ENCODE data around the gene CLK4. TPM values are rescaled to one million over a fixed set of nuclear protein-coding genes. Genes with fewer than 3 reads are reported as not detected.

Gene CLK4
- polyA plus RNA-seq, 4 donors = 54.3 to 72.5 (median 67.3) TPM

DNA sequence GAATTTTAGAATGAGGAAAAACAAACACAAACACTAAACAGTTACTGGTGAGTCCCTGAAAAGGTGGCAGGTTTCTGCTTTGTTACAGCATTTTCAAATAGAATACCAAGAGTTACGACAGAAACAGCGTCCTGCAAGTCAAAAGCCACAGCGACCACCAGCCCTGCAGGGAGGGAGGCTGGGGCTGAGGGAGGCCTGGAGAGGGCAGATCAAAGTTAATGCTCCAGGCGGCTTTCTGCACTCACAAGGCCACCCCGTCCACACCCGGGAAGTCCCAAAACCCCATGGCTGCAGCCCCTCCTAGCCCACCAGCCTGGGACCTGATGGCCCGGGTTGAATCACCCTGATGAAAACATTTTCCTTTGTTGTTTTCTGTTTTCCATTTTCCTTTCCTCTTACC is 65.9 kb downstream of the CLK4 start:
- no peak for DNase-seq (ENCODE audit: low read depth in 4 of 4, low spot score in 2 of 4)

DNA sequence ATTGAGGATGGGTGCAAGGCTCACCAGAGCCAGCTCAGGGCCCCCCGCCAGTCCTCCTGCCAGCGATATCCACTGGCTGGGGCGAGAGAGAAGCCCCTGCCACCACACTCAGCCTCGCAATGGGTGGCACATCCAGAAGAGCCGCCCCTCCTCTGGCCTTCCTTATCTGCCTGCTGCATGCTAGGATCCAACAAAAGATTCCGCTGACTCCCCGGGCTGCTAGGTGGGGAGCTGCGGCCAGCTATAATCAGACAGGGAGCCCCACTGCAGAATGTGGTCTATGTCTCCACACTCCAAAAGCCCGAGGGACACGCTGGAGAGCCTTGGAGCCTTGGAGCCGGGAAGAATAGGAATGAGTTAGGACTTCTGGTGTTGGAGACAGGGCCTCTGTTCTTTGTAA is 69.4 kb downstream of the CLK4 start:
- DNase-seq (ENCODE audit: low read depth in 4 of 4, low spot score in 2 of 4) = no peak

DNA sequence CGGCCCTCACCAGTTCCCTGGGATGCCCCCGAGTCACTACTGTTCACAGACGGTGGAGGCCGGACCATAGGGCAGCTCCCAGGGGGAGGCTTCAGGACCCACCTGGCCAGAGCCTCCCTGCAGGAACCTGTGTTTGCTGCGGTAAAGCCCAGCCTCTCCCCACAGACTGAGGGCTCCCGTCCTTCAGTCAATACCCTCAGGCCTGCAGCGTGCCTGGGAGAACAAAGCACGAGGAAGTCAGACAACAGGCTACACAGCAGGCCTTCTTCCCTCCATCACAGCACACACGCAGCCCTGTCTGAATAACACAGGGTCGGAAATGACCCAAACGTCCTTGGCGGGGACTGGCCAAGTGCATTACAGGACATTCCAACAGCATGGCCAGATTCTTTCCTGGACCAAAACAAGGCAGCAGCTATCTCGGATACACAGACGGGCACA is 71.1 kb downstream of the CLK4 start:
- no peak for DNase-seq (ENCODE audit: low read depth in 4 of 4, low spot score in 2 of 4)

DNA sequence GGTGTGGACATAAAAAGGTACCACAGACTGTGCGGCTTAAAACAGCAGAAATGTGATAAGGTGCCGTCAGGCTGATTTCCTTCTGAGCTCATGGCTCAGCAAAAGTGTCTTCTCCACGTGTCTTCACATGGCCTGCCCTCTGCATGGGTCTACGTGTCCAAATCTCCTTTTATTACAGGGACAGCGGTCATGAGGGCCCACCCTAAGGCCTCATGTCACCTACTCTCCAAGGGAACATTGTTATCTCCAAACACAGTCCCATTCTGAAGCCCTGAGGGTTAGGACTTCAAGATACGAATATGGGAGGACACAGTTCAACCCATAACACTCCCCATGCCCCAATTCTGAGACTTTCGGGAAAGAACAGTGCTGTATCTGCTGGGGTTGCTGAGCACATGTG is 71.8 kb downstream of the CLK4 start:
- DNase-seq (ENCODE audit: low read depth in 4 of 4, low spot score in 2 of 4) = no peak

DNA sequence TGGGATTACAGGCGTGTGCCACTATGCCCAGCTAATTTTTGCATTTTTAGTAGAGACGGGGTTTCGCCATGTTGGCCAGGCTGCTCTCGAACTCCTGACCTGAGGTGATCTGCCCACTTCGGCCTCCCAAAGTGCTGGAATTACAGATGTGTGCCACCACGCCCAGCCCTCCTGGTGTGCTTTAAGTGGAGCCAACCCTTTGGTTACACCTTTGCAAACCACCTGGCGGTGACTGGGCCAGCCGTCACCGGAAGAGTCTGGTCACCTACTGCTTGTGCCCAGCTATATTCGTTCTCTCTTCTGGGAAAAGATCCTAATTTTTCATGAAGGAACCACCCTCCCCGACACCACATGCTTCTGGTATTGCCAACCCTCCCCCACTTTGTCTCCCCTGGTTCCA is 72.5 kb downstream of the CLK4 start:
- no peak for DNase-seq (ENCODE audit: low read depth in 4 of 4, low spot score in 2 of 4)

DNA sequence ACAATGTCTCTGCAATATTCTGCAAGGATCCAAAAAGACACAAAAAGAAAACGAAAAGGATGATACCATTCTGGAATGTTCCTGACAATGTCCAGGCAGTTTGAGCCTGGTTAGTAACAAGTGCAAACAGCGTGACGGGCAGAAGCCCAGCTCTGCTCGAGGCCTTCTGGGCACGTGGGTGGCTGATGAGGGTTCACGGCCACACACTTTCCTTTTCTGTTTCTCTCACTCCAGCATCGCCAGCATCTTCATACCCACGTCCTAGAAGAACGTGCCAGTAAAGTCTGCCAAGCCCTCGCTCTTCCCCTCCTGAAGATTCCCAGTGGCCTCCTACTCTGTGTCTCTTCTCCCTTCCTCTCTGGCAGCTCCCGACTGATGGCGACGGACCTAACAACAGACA is 73.3 kb downstream of the CLK4 start:
- no peak for DNase-seq (ENCODE audit: low read depth in 4 of 4, low spot score in 2 of 4)

Other genes with a start within 250 kb of the CLK4 start
- gene COL23A1, start 36.7 kb downstream of the CLK4 start, polyA plus RNA-seq (ENCODE audit: insufficient read length in 4 of 4) = 1 to 10 TPM; 4.4 to 8.8 (median 8.3) TPM
- gene ZNF354A, start 103.6 kb upstream of the CLK4 start, polyA plus RNA-seq (ENCODE audit: insufficient read length in 4 of 4) = 10 to 100 TPM; 19.7 to 24.5 (median 22.4) TPM
- gene ZNF354B, start 232.9 kb upstream of the CLK4 start, polyA plus RNA-seq (ENCODE audit: insufficient read length in 4 of 4) = 10 to 100 TPM; 18.0 to 33.8 (median 26.0) TPM